T follicular helper cell (primary cell): Measurements from ENCODE around the gene PCDHB16.
"Not testable (repeated sequence)": the region's sequence is repeated elsewhere in the genome, so short reads cannot be mapped to it uniquely, and the experiment has no call there.

Experiments used
- DNase-seq: peaks from one replicate; pipeline ENCODE4 v3.0.0-alpha.2; 2020; ENCODE audit warnings: low read depth
- total RNA-seq, 2 experiments: gene quantifications; one replicate each; lab custom pipeline; 2026; lab: John Stamatoyannopoulos, UW

Gene PCDHB16
- 0 reads per million in 2 experiments for total RNA-seq

- DNase-seq, result no peak
Measured at GRCh38 chr5:141182248-141182647, at the start of gene PCDHB16. Gene PCDHB16, plus strand, starts transcription at chr5:141182387. Its CDS starts 173 bp downstream, at chr5:141182560.

GRCh38 chr5:141135030-141135717, 47.0 kb upstream of the PCDHB16 start, which contains the start of gene PCDHB5:
Gene PCDHB5, plus strand, starts transcription at chr5:141135206. Its CDS starts 229 bp downstream, at chr5:141135435.
- no peak for DNase-seq

GRCh38 chr5:141135718-141136266, 46.4 kb upstream of the PCDHB16 start:
- DNase-seq, result no peak

DNA sequence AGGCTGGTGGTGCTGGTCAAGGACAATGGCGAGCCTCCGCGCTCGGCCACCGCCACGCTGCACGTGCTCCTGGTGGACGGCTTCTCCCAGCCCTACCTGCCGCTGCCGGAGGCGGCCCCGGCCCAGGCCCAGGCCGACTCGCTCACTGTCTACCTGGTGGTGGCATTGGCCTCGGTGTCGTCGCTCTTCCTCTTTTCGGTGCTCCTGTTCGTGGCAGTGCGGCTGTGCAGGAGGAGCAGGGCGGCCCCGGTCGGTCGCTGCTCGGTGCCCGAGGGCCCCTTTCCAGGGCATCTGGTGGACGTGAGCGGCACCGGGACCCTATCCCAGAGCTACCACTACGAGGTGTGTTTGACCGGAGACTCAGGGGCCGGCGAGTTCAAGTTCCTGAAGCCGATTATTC, 44.8 kb upstream of the PCDHB16 start:
- DNase-seq, result not testable (repeated sequence)

DNA sequence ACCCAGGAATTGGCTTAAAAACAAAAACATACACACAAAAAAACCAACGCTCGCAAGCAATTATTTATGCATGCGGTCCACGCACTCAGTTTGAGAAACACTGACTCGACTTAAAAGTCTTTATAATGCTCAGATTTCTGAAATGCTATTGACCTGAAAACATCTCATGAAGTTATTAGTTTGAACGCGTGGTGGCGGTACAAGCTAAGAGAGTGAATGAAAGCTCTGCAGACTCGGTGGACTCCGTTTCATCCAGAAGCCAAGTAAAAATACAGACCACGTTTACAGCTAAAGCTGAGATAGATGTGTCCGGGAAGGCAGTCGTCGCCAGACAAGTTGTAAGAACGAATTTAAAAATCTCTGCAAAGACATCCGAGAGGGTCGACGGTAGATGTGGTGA, 32.4 kb upstream of the PCDHB16 start, which contains the start of gene PCDHB6:
TSS of gene PCDHB6 (plus strand) at position 246 of the 400 bp plus-strand sequence. CDS start 201 bp downstream, outside the sequence.
- no peak for DNase-seq

GRCh38 chr5:141150224-141150992, 31.8 kb upstream of the PCDHB16 start:
- no peak for DNase-seq

- no peak for DNase-seq
Measured at GRCh38 chr5:141150993-141151325, 31.2 kb upstream of the PCDHB16 start.

GRCh38 chr5:141151632-141152031, 30.6 kb upstream of the PCDHB16 start:
- not testable (repeated sequence) for DNase-seq

DNA sequence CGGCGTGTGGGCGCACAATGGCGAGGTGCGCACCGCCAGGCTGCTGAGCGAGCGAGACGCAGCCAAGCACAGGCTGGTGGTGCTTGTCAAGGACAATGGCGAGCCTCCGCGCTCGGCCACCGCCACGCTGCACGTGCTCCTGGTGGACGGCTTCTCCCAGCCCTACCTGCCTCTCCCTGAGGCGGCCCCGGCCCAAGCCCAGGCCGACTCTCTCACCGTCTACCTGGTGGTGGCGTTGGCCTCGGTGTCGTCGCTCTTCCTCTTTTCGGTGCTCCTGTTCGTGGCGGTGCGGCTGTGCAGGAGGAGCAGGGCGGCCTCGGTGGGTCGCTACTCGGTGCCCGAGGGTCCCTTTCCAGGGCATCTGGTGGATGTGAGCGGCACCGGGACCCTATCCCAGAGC, 30.1 kb upstream of the PCDHB16 start:
- not testable (repeated sequence) for DNase-seq

GRCh38 chr5:141155540-141156374, 26.4 kb upstream of the PCDHB16 start:
- DNase-seq, result no peak

- not testable (repeated sequence) for DNase-seq
Measured at GRCh38 chr5:141157356-141157755, 24.8 kb upstream of the PCDHB16 start.

DNA sequence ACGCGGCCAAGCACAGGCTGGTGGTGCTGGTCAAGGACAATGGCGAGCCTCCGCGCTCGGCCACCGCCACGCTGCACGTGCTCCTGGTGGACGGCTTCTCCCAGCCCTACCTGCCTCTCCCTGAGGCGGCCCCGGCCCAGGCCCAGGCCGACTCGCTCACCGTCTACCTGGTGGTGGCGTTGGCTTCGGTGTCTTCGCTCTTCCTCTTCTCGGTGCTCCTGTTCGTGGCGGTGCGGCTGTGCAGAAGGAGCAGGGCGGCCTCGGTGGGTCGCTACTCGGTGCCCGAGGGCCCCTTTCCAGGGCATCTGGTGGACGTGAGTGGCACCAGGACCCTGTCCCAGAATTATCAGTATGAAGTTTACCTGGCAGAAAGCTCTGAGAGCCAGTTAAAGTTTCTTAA, 24.3 kb upstream of the PCDHB16 start:
- DNase-seq, result not testable (repeated sequence)

- no peak for DNase-seq
Measured at GRCh38 chr5:141172381-141173204, 9.6 kb upstream of the PCDHB16 start, which contains the start of gene PCDHB7. Gene PCDHB7, plus strand, starts transcription at chr5:141172644. Its CDS starts 192 bp downstream, at chr5:141172836.

DNA sequence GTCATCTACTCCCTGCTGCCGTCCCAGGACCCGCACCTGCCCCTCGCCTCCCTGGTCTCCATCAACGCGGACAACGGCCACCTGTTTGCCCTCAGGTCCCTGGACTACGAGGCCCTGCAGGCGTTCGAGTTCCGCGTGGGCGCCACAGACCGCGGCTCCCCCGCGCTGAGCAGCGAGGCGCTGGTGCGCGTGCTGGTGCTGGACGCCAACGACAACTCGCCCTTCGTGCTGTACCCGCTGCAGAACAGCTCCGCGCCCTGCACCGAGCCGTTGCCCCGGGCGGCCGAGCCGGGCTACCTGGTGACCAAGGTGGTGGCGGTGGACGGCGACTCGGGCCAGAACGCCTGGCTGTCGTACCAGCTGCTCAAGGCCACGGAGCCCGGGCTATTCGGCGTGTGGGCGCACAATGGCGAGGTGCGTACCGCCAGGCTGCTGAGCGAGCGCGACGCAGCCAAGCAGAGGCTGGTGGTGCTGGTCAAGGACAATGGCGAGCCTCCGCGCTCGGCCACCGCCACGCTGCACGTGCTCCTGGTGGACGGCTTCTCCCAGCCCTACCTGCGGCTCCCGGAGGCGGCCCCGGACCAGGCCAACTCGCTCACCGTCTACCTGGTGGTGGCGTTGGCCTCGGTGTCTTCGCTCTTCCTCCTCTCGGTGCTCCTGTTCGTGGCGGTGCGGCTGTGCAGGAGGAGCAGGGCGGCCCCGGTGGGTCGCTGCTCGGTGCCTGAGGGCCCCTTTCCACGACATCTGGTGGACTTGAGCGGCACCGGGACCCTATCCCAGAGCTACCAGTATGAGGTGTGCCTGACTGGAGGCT, 7.7 kb upstream of the PCDHB16 start:
- not testable (repeated sequence) for DNase-seq

DNA sequence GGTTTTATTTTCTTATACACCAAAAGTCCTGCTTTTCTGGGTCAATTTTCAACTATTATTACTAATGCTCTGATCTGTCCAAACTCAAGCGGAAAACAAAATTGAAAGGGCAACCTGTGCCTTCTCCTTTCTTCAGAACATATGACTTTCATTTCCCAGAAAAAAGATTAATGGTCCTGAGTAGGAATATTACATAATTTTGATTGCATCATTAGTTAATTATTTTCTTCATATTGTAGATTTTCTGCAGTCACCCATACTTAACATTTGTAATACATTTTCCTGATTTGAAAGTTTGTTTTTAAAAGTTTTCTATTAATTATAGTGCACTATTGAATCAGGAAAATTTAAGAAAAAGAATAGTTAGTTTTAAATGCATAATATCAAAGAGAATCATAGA, 6.3 kb upstream of the PCDHB16 start:
- DNase-seq, result no peak

- DNase-seq, result not testable (repeated sequence)
Measured at GRCh38 chr5:141177577-141178191, 4.5 kb upstream of the PCDHB16 start, which contains the start of gene PCDHB8. Gene PCDHB8, plus strand, starts transcription at chr5:141177790. Its CDS starts 245 bp downstream, at chr5:141178035.

GRCh38 chr5:141179371-141179770, 2.8 kb upstream of the PCDHB16 start:
- DNase-seq, result not testable (repeated sequence)

DNA sequence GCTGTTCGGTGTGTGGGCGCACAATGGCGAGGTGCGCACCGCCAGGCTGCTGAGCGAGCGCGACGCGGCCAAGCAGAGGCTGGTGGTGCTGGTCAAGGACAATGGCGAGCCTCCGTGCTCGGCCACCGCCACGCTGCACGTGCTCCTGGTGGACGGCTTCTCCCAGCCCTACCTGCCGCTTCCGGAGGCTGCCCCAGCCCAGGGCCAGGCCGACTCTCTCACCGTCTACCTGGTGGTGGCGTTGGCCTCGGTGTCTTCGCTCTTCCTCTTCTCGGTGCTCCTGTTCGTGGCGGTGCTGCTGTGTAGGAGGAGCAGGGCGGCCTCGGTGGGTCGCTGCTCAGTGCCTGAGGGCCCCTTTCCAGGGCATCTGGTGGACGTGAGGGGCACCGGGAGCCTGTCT, 2.3 kb upstream of the PCDHB16 start:
- DNase-seq, result not testable (repeated sequence)

GRCh38 chr5:141180313-141180712, 1.9 kb upstream of the PCDHB16 start:
- no peak for DNase-seq
